Keratinocyte (primary cell): ENCODE measurements around the gene PXDN. TPM values are rescaled to one million over a fixed set of nuclear protein-coding genes. Genes with fewer than 3 reads are reported as not detected.

Source experiments
- DNase-seq: peaks from one replicate; pipeline ENCODE4 v3.0.0-alpha.2; 2011; ENCODE audit warnings: low read depth, missing footprints, low spot score
- FAIRE-seq: peaks from 2 replicates; lab custom pipeline; 2011; peaks lifted over from hg19 to GRCh38; lab: Jason Lieb, UNC
- H2AFZ ChIP-seq: 2 replicates; pipeline ENCODE4 v1.6.0; 2012; ENCODE audit warnings: low read length, control low read depth, inconsistent platforms; ENCODE audit not compliant: control insufficient read depth
- H3K27ac ChIP-seq: 2 replicates; pipeline ENCODE4 v1.5.1; 2011; ENCODE audit warnings: low read length; ENCODE audit not compliant: control insufficient read depth, insufficient read depth
- H3K27me3 ChIP-seq: 3 replicates; pipeline ENCODE4 v1.6.0; 2011; ENCODE audit warnings: low read length; ENCODE audit not compliant: control insufficient read depth, insufficient read depth; ENCODE audit errors: extremely low read depth
- H3K36me3 ChIP-seq, 2 experiments: 2 replicates in 1 of 2; 3 replicates in 1 of 2; pipeline ENCODE4 v1.5.1; 2011; ENCODE audit warnings: low read length in 2 of 2, mild to moderate bottlenecking in 1 of 2; ENCODE audit not compliant: control insufficient read depth in 2 of 2, insufficient read depth in 2 of 2; ENCODE audit errors: extremely low read depth in 1 of 2
- H3K4me1 ChIP-seq: 3 replicates; pipeline ENCODE4 v1.5.1; 2011; ENCODE audit warnings: low read length; ENCODE audit not compliant: control insufficient read depth, insufficient read depth; ENCODE audit errors: extremely low read depth
- H3K4me2 ChIP-seq: 3 replicates; pipeline ENCODE4 v1.6.0; 2011; ENCODE audit warnings: low read depth, low read length; ENCODE audit not compliant: control insufficient read depth, insufficient read depth; ENCODE audit errors: extremely low read depth
- H3K4me3 ChIP-seq, 3 experiments: fragments of 200-600 bp in 1 of 3; sonication (generic) in 1 of 3; 2 replicates in 2 of 3; 3 replicates in 1 of 3; pipeline ENCODE4 v1.5.1; 2011 to 2016; ENCODE audit warnings: low read length in 3 of 3, mild to moderate bottlenecking in 3 of 3, control low read depth in 2 of 3, inconsistent platforms in 1 of 3, low read depth in 1 of 3, mixed read lengths in 1 of 3, mixed run types in 1 of 3, moderate library complexity in 1 of 3; ENCODE audit not compliant: control insufficient read depth in 2 of 3, insufficient read depth in 2 of 3; ENCODE audit errors: extremely low read depth in 1 of 3
- H3K79me2 ChIP-seq: 2 replicates; pipeline ENCODE4 v1.6.0; 2012; ENCODE audit warnings: low read length; ENCODE audit not compliant: control insufficient read depth, insufficient read depth
- H3K9ac ChIP-seq: 3 replicates; pipeline ENCODE4 v1.6.0; 2011; ENCODE audit warnings: low read length; ENCODE audit not compliant: control insufficient read depth, insufficient read depth; ENCODE audit errors: extremely low read depth
- H3K9me1 ChIP-seq: 3 replicates; pipeline ENCODE4 v1.6.0; 2011; ENCODE audit warnings: low read length; ENCODE audit not compliant: control insufficient read depth, insufficient read depth; ENCODE audit errors: extremely low read depth
- H3K9me3 ChIP-seq: 2 replicates; pipeline ENCODE4 v1.5.1; 2012; ENCODE audit warnings: low read depth, low read length; ENCODE audit not compliant: control insufficient read depth
- H4K20me1 ChIP-seq: 3 replicates; pipeline ENCODE4 v1.6.0; 2011; ENCODE audit warnings: low read length; ENCODE audit not compliant: control insufficient read depth, insufficient read depth; ENCODE audit errors: extremely low read depth
- CTCF ChIP-seq, 3 experiments: IDR thresholded peaks in 1 of 3; conservative IDR thresholded peaks in 1 of 3; optimal IDR thresholded peaks in 1 of 3; 2 replicates in 2 of 3; 3 replicates in 1 of 3; pipeline versions ENCODE3 to v1.5.1; 2011; ENCODE audit warnings: low read length in 3 of 3, mild to moderate bottlenecking in 3 of 3, moderate library complexity in 2 of 3, control low read depth in 1 of 3, inconsistent platforms in 1 of 3; ENCODE audit not compliant: insufficient read depth in 2 of 3; ENCODE audit errors: extremely low read depth in 1 of 3
- EZH2 ChIP-seq: IDR thresholded peaks from one replicate; pipeline ENCODE4 v1.6.1; 2012; ENCODE audit warnings: inconsistent platforms, mild to moderate bottlenecking, low read length, moderate library complexity
- dilution Hi-C: fragments of 300-500 bp; cut with MboI; formaldehyde crosslinking; loops from one replicate; pipeline ENCODE4 v1.7.0; 2020; ENCODE audit warnings: low sequenced_read_pairs; ENCODE audit not compliant: extremely low pct_ligation_motif_present
- polyA plus RNA-seq, 5 experiments: library from polyadenylated mRNA; depleted of rRNA in 3 of 5; stranded (reverse) in 3 of 5; stranded (forward) in 1 of 5; unstranded in 1 of 5; fragments of >200 nt; gene quantifications; 1 replicate in 1 of 5; 2 replicates in 3 of 5; 3 replicates in 1 of 5; pipeline versions ENCODE4 v1.2.1 to v1.2.3, GENCODE V29; 2011 to 2012; ENCODE audit warnings: missing spikeins in 2 of 5, low read depth in 1 of 5, low replicate concordance in 1 of 5

PXDN gene
- polyA plus RNA-seq, 1 donor (not counting 4 experiments of a cell fraction or from before 2014, with no cell fraction given): 36.7 TPM

- Histone ChIP-seq H3K4me2 (no peak overlapping the region), H3K9me3 (no peaks in the 10 kb centered on the region), H3K4me3 (no peak overlapping the region), H3K9me1 (no peaks in the 10 kb centered on the region), H3K9ac (no peak overlapping the region), H3K79me2 (no peaks in the 10 kb centered on the region), H3K27me3 (peaks cover 6% of the 10 kb centered on the region), H3K4me1 (no peaks in the 10 kb centered on the region), H4K20me1 (no peaks in the 10 kb centered on the region), H3K36me3 (no peaks in the 10 kb centered on the region), H2AFZ (no peak overlapping the region), H3K27ac (no peak overlapping the region)
- FAIRE-seq (no peak), DNase-seq (no peak)
- dilution Hi-C loops: no loop called here
- TF ChIP-seq EZH2 (no peak), CTCF (optimal IDR thresholded peaks at IDR 0.05 in 1 of 3, IDR thresholded peaks at IDR 0.05 in 1 of 3, conservative IDR thresholded peaks at IDR 0.05 in 1 of 3; ENCODE audit: extremely low read depth in 1 of 3, insufficient read depth in 2 of 3, low read length in 3 of 3) (no peak)
Measured at GRCh38 chr2:1775511-1776035, 31.3 kb upstream of the PXDN start.

- DNase-seq: no peak
- Histone ChIP-seq H3K9me3 (no peaks in the 10 kb centered on the region), H4K20me1 (no peaks in the 10 kb centered on the region), H3K79me2 (no peaks in the 10 kb centered on the region), H3K36me3 (no peaks in the 10 kb centered on the region), H3K4me1 (no peaks in the 10 kb centered on the region), H3K27ac (no peak overlapping the region), H2AFZ (no peak overlapping the region), H3K4me3 (no peak overlapping the region), H3K27me3 (peaks cover 6% of the 10 kb centered on the region), H3K9me1 (no peaks in the 10 kb centered on the region), H3K4me2 (no peak overlapping the region), H3K9ac (no peak overlapping the region)
- no peak for FAIRE-seq
- TF ChIP-seq EZH2 (no peak), CTCF (optimal IDR thresholded peaks at IDR 0.05 in 1 of 3, IDR thresholded peaks at IDR 0.05 in 1 of 3, conservative IDR thresholded peaks at IDR 0.05 in 1 of 3; ENCODE audit: extremely low read depth in 1 of 3, insufficient read depth in 2 of 3, low read length in 3 of 3) (no peak)
- dilution Hi-C loops: no loop called here
Measured at GRCh38 chr2:1774929-1775328, 30.6 kb upstream of the PXDN start.
